A549 (cell line): Measurements from ENCODE around the gene TMEM131. TPM values are rescaled to one million over a fixed set of nuclear protein-coding genes. Genes with fewer than 3 reads are reported as not detected.
A peak's percentile ranks its signal among the peaks of the same experiment; 100 is the strongest.

ENCODE experiments used
- ATAC-seq, 2 experiments: fragments of 200-7000 bp in 1 of 2; fragments of >200 bp in 1 of 2; cut with Nextera tagmentation in 1 of 2; cut with Tn5 transposase in 1 of 2; 3 replicates each; pipeline versions ENCODE4 v1.8.0 to v1.9.1; 2018 to 2020; ENCODE audit warnings: mild to moderate bottlenecking in 1 of 2, moderate library complexity in 1 of 2
- CTCF ChIA-PET: fragments of 300-600 bp; sonication (Branson Sonifier 250); formaldehyde crosslinking; extraction: SDS; loops from one replicate; lab custom pipeline; 2021; ENCODE audit warnings: antibody characterized with exemption, inconsistent platforms; lab: Yijun Ruan, JAX
- POLR2A ChIA-PET: fragments of 350-600 bp; formaldehyde crosslinking; extraction: SDS; loops from one replicate; lab custom pipeline; 2021; ENCODE audit warnings: antibody characterized with exemption, inconsistent platforms; lab: Yijun Ruan, JAX
- DNase-seq, 2 experiments: peaks; one replicate each; pipeline versions ENCODE4 v3.0.0 to v3.0.0-alpha.2; 2011 to 2016; ENCODE audit warnings: low read depth in 1 of 2, low spot score in 1 of 2
- FAIRE-seq: peaks from 2 replicates; lab custom pipeline; 2011; peaks lifted over from hg19 to GRCh38; lab: Jason Lieb, UNC
- H3K27ac ChIP-seq, 2 experiments: fragments of >200 bp; sonication (Bioruptor Twin); formaldehyde crosslinking; 3 replicates each; pipeline ENCODE4 v1.5.1; 2016 to 2017
- H3K4me1 ChIP-seq: fragments of >200 bp; sonication (Bioruptor Twin); formaldehyde crosslinking; 3 replicates; pipeline ENCODE4 v1.6.1; 2016
- H3K4me2 ChIP-seq: fragments of >200 bp; sonication (Bioruptor Twin); formaldehyde crosslinking; 3 replicates; pipeline ENCODE4 v1.6.1; 2016
- H3K4me3 ChIP-seq: fragments of >200 bp; sonication (Bioruptor Twin); formaldehyde crosslinking; 3 replicates; pipeline ENCODE4 v1.5.1; 2016
- H3K9me3 ChIP-seq: fragments of >200 bp; sonication (Bioruptor Twin); formaldehyde crosslinking; 3 replicates; pipeline ENCODE4 v1.6.1; 2016
- BCL3 ChIP-seq: fragments of >200 bp; sonication (Bioruptor Twin); formaldehyde crosslinking; IDR thresholded peaks from 3 replicates; pipeline ENCODE4 v1.6.1; 2016
- CBX2 ChIP-seq: fragments of 200-600 bp; sonication (generic); IDR thresholded peaks from 2 replicates; pipeline ENCODE4 v1.6.1; 2016; ENCODE audit warnings: low read depth, mild to moderate bottlenecking, borderline replicate concordance
- CBX8 ChIP-seq: fragments of 200-600 bp; sonication (generic); IDR thresholded peaks from 2 replicates; pipeline ENCODE4 v1.6.1; 2016
- CHD2 ChIP-seq: fragments of 150-350 bp; IDR thresholded peaks from 2 replicates; pipeline ENCODE4 v1.6.1; 2014; ENCODE audit warnings: low read length; ENCODE audit not compliant: partially characterized antibody
- CHD4 ChIP-seq: fragments of 200-600 bp; sonication (generic); IDR thresholded peaks from 2 replicates; pipeline ENCODE4 v1.6.1; 2016; ENCODE audit warnings: antibody characterized with exemption, mild to moderate bottlenecking, borderline replicate concordance
- E2F6 ChIP-seq: IDR thresholded peaks from 2 replicates; pipeline ENCODE4 v1.6.1; 2012; ENCODE audit warnings: low read depth, borderline replicate concordance
- ELK1 ChIP-seq: fragments of 150-350 bp; IDR thresholded peaks from 2 replicates; pipeline ENCODE4 v1.6.1; 2014; ENCODE audit warnings: low read depth, mild to moderate bottlenecking, low read length
- FOSB ChIP-seq: fragments of 250-450 bp; sonication (Bioruptor Pico); IDR thresholded peaks from 2 replicates; pipeline ENCODE4 v1.5.0; 2020; ENCODE audit warnings: mild to moderate bottlenecking, moderate library complexity
- HES2 ChIP-seq: fragments of >200 bp; sonication (Bioruptor Twin); formaldehyde crosslinking; IDR thresholded peaks from 2 replicates; pipeline ENCODE4 v1.6.1; 2016
- HMGXB4 ChIP-seq: fragments of 250-450 bp; sonication (Bioruptor Pico); IDR thresholded peaks from 2 replicates; pipeline ENCODE4 v1.5.0; 2021; ENCODE audit warnings: mild to moderate bottlenecking, moderate library complexity, borderline replicate concordance
- HOXA7 ChIP-seq: fragments of 250-450 bp; sonication (Bioruptor Pico); IDR thresholded peaks from 2 replicates; pipeline ENCODE4 v1.5.0; 2020; ENCODE audit warnings: mild to moderate bottlenecking, moderate library complexity
- HOXB13 ChIP-seq: fragments of 250-450 bp; sonication (Bioruptor Pico); IDR thresholded peaks from 2 replicates; pipeline ENCODE4 v1.5.0; 2020; ENCODE audit warnings: low read depth, mild to moderate bottlenecking, moderate library complexity
- JUN ChIP-seq, 2 experiments: fragments of >200 bp; sonication (Bioruptor Twin); formaldehyde crosslinking; IDR thresholded peaks; 2 replicates in 1 of 2; 3 replicates in 1 of 2; pipeline ENCODE4 v1.6.1; 2016 to 2017
- NFE2L2 ChIP-seq: fragments of 150-350 bp; conservative IDR thresholded peaks from 2 replicates; pipeline ENCODE4 v1.6.1; 2014; ENCODE audit warnings: low read length
- POLR2AphosphoS2 ChIP-seq: conservative IDR thresholded peaks from 2 replicates; pipeline ENCODE4 v1.6.1; 2012; ENCODE audit warnings: low read length, improper control_type of control experiment, inconsistent platforms
- RARB ChIP-seq: fragments of 250-450 bp; sonication (Bioruptor Pico); IDR thresholded peaks from 2 replicates; pipeline ENCODE4 v1.8.0; 2021; ENCODE audit warnings: mild to moderate bottlenecking, moderate library complexity
- RCOR1 ChIP-seq: fragments of 150-350 bp; IDR thresholded peaks from 2 replicates; pipeline ENCODE4 v1.6.1; 2014; ENCODE audit warnings: antibody characterized with exemption, low read length, low read depth
- RNF2 ChIP-seq: fragments of 200-600 bp; sonication (generic); IDR thresholded peaks from 2 replicates; pipeline ENCODE4 v1.6.1; 2016; ENCODE audit warnings: low read depth, mild to moderate bottlenecking, antibody characterized with exemption, moderate library complexity, borderline replicate concordance
- SREBF2 ChIP-seq: fragments of 450-650 bp; IDR thresholded peaks from 2 replicates; pipeline ENCODE4 v1.6.1; 2014; ENCODE audit warnings: mild to moderate bottlenecking, moderate library complexity
- TFCP2L1 ChIP-seq: fragments of 250-450 bp; sonication (Bioruptor Pico); IDR thresholded peaks from 2 replicates; pipeline ENCODE4 v1.5.0; 2021; ENCODE audit warnings: mild to moderate bottlenecking
- ZC3H11A ChIP-seq: fragments of 450-650 bp; IDR thresholded peaks from 2 replicates; pipeline ENCODE4 v1.6.1; 2014; ENCODE audit warnings: antibody characterized with exemption, mild to moderate bottlenecking
- ZNF302 ChIP-seq: fragments of 250-450 bp; sonication (Bioruptor Pico); IDR thresholded peaks from 2 replicates; pipeline ENCODE4 v1.9.0; 2021; ENCODE audit warnings: inconsistent platforms, mild to moderate bottlenecking, moderate library complexity
- WGBS: methylation state at CpG from one replicate; pipeline ENCODE4 v1.1.6; 2017; ENCODE audit errors: missing lambda C conversion rate; 5-methylcytosine and 5-hydroxymethylcytosine counted together
- polyA plus RNA-seq, 4 experiments: library from polyadenylated mRNA; depleted of rRNA in 3 of 4; stranded (reverse); fragments of >200 nt; fragmentation: RNase III in 1 of 4; extraction: RNeasy Plus Mini Kit Qiagen cat#74134 plus additional on column Dnase treatment in 1 of 4; gene quantifications; 2 replicates in 3 of 4; 3 replicates in 1 of 4; pipeline ENCODE4 v1.2.3, GENCODE V29; 2011 to 2017

TMEM131 gene
- polyA plus RNA-seq, 2 of the 4 experiments (the other 2 are of a cell fraction): 14.5 to 21.8 TPM

GRCh38 chr2:97967216-97967592 is 28.5 kb downstream of the TMEM131 start:
- Histone ChIP-seq H3K27ac (no peak overlapping the region), H3K9me3 (no peaks in the 10 kb centered on the region), H3K4me3 (no peak overlapping the region), H3K4me1 (peaks cover 37% of the 10 kb centered on the region), H3K4me2 (peak overlapping the region; percentile 18; the same call in 1 of the 3 replicates)
- POLR2A ChIA-PET: no interaction called here
- ATAC-seq (no peak), DNase-seq (no peak), FAIRE-seq (no peak)
- TF ChIP-seq ZC3H11A (no peak), CHD4 (no peak), POLR2AphosphoS2 (no peak)
- CTCF ChIA-PET: no interaction called here

GRCh38 chr2:97966545-97967215 is 29.1 kb downstream of the TMEM131 start:
- CTCF ChIA-PET: no interaction called here
- Histone ChIP-seq H3K27ac (no peak overlapping the region), H3K9me3 (no peaks in the 10 kb centered on the region), H3K4me3 (no peak overlapping the region), H3K4me1 (peaks cover 37% of the 10 kb centered on the region), H3K4me2 (peak overlapping the region; percentile 18; the same call in 1 of the 3 replicates)
- no peak for DNase-seq
- 49% methylated on average over 3 of the region's 3 CpGs for WGBS
- ATAC-seq: no peak; a peak in 1 of 6 replicates
- FAIRE-seq: no peak
- POLR2A ChIA-PET: no interaction called here
- TF ChIP-seq HMGXB4 (CRISPR knock-in tag) (no peak), NFE2L2 (no peak), JUN (IDR thresholded peaks at IDR 0.05) (no peak), CBX2 (no peak), TFCP2L1 (CRISPR knock-in tag) (no peak), RARB (no peak), HOXA7 (CRISPR knock-in tag) (no peak), ELK1 (no peak), ZNF302 (CRISPR knock-in tag) (no peak), HES2 (no peak), RNF2 (no peak)

- DNase-seq: no peak
- H3K9me3 ChIP-seq: no peaks in the 10 kb centered on the region
- ATAC-seq: no peak
- CTCF ChIA-PET: interaction anchor here (1.2 kb wide), 1 partner anchor 15 kb away, joined by 3 read pairs; no protein-coding TSS in a partner anchor
- H3K4me2 ChIP-seq: no peak overlapping the region
- H3K27ac ChIP-seq: no peak overlapping the region
- H3K4me1 ChIP-seq: peaks cover 34% of the 10 kb centered on the region
- TF ChIP-seq BCL3 (no peak), HOXB13 (no peak), FOSB (no peak), E2F6 (no peak), CHD2 (no peak), CBX8 (no peak), SREBF2 (no peak), RCOR1 (no peak), NFE2L2 (no peak)
- 94% methylated on average over 12 of the region's 12 CpGs for WGBS
- H3K4me3 ChIP-seq: no peak overlapping the region
- no peak for FAIRE-seq
- POLR2A ChIA-PET: no interaction called here
Observed at GRCh38 chr2:97965116-97965515, 30.6 kb downstream of the TMEM131 start.
